ENCODE measurements around the gene PINLYP. TPM values are rescaled to one million over a fixed set of nuclear protein-coding genes. Genes with fewer than 3 reads are reported as not detected.

Gene PINLYP
- total and polyA plus RNA-seq, 9 of the 15 experiments (the other 6 are each of a cell fraction or from before 2014, with no cell fraction given), result 1.00 to 6.7 (median 2.2) TPM

DNA sequence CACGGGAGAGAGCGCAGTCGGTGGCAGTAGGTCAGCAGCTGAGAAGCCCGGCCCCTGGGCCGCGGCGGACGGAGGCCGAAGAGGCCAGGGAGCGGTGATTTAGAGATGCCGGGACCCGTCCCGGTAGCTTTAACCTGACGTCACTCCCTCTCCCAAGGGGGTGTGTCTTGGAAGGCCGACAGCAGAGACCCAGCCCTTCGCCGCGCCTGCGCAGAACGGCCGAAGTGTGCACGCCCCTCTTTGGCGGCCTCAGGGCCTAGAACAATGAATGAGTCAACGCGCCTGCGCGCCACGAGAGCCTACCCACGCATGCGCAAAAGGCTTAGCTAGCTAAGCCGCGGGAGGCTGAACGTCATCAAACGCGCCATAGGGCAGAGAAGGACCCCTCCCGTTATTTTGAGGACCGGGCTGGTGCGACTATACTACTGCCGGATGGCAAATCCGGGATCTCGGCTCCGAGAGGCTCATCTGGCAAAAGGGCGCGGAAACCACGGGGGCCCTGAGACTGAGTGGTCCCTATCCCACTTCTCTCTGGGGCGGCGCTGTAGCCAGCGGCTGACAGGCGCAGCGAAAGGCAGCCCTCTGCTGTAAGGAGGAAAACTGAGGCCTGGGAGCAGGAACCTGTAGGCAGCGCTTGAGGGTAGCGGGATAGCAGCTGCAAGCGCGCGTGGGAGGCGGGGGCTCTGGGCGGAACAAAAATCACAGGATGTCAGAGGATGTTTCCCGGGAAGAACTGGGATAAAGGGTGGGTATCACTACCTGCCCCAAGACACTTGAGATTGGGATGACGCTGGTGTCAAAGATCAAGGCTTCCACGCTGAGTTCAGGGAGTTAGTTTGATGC lies 20.6 kb downstream of the PINLYP start, which contains the start of the genes IRGQ and ZNF576 (continued):
- TF ChIP-seq ZNF263 (CRISPR knock-in tag; IDR thresholded peaks at IDR 0.05; ENCODE audit: borderline replicate concordance) (no peak; the same call in 1 of the 2 replicates), ZBED1 (IDR thresholded peaks at IDR 0.05) (no peak), EP300 (IDR thresholded peaks at IDR 0.05; ENCODE audit: low read length) (no peak; the same call in 1 of the 2 replicates), GATAD2A (IDR thresholded peaks at IDR 0.05) (no peak), ZNF197 (CRISPR knock-in tag; IDR thresholded peaks at IDR 0.05; ENCODE audit: low read depth) (no peak), TEAD4 (IDR thresholded peaks at IDR 0.05; ENCODE audit: low read length) (peak; percentile 49), TEAD4 (CRISPR knock-in tag; IDR thresholded peaks at IDR 0.05; ENCODE audit: borderline replicate concordance) (no peak), ARID2 (IDR thresholded peaks at IDR 0.05) (no peak), ARID1B (IDR thresholded peaks at IDR 0.05) (peak; percentile 49; the same call in 1 of the 2 replicates), ZNF436 (CRISPR knock-in tag; IDR thresholded peaks at IDR 0.05) (no peak), FOXK2 (conservative IDR thresholded peaks at IDR 0.05 in 1 of 2, IDR thresholded peaks at IDR 0.05 in 1 of 2; ENCODE audit: low read depth in 2 of 2) (peak; percentile 88; a peak in 3 of 4 replicates), KLF13 (tag; IDR thresholded peaks at IDR 0.05; ENCODE audit: borderline replicate concordance, low read depth) (peak; percentile 94), KLF1 (tag; IDR thresholded peaks at IDR 0.05) (peak; percentile 38; the same call in 1 of the 2 replicates), ZNF41 (CRISPR knock-in tag; conservative IDR thresholded peaks at IDR 0.05) (0 out of 2 replicates have a peak, but pooled peaks have one; percentile 9), SNRNP70 (optimal IDR thresholded peaks at IDR 0.05; ENCODE audit: low read depth, low read length) (no peak), DMBX1 (CRISPR knock-in tag; IDR thresholded peaks at IDR 0.05; ENCODE audit: borderline replicate concordance) (peak; percentile 39), HDAC3 (IDR thresholded peaks at IDR 0.05; ENCODE audit: borderline replicate concordance, partially characterized antibody) (peak; percentile 0)
- TF ChIP-seq, protein P1, sequence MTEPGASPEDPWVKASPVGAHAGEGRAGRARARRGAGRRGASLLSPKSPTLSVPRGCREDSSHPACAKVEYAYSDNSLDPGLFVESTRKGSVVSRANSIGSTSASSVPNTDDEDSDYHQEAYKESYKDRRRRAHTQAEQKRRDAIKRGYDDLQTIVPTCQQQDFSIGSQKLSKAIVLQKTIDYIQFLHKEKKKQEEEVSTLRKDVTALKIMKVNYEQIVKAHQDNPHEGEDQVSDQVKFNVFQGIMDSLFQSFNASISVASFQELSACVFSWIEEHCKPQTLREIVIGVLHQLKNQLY (CRISPR knock-in tag; conservative IDR thresholded peaks at IDR 0.05), result 0 out of 4 replicates have a peak, but pooled peaks of 1 of the 2 experiments have one; percentile 68
- TF ChIP-seq, protein P2, sequence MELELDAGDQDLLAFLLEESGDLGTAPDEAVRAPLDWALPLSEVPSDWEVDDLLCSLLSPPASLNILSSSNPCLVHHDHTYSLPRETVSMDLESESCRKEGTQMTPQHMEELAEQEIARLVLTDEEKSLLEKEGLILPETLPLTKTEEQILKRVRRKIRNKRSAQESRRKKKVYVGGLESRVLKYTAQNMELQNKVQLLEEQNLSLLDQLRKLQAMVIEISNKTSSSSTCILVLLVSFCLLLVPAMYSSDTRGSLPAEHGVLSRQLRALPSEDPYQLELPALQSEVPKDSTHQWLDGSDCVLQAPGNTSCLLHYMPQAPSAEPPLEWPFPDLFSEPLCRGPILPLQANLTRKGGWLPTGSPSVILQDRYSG (tag; conservative IDR thresholded peaks at IDR 0.05; ENCODE audit: low read depth), result no peak
- TF ChIP-seq, protein P3, sequence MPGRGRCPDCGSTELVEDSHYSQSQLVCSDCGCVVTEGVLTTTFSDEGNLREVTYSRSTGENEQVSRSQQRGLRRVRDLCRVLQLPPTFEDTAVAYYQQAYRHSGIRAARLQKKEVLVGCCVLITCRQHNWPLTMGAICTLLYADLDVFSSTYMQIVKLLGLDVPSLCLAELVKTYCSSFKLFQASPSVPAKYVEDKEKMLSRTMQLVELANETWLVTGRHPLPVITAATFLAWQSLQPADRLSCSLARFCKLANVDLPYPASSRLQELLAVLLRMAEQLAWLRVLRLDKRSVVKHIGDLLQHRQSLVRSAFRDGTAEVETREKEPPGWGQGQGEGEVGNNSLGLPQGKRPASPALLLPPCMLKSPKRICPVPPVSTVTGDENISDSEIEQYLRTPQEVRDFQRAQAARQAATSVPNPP (IDR thresholded peaks at IDR 0.05; ENCODE audit: borderline replicate concordance, insufficient read depth, insufficient read length), result no peak
- TF ChIP-seq, protein P4, sequence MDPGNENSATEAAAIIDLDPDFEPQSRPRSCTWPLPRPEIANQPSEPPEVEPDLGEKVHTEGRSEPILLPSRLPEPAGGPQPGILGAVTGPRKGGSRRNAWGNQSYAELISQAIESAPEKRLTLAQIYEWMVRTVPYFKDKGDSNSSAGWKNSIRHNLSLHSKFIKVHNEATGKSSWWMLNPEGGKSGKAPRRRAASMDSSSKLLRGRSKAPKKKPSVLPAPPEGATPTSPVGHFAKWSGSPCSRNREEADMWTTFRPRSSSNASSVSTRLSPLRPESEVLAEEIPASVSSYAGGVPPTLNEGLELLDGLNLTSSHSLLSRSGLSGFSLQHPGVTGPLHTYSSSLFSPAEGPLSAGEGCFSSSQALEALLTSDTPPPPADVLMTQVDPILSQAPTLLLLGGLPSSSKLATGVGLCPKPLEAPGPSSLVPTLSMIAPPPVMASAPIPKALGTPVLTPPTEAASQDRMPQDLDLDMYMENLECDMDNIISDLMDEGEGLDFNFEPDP (CRISPR knock-in tag; IDR thresholded peaks at IDR 0.05), result no peak

Measured in K562 (cell line).